Keratinocyte (primary cell): ENCODE data around the gene AKR1D1.
"Not testable (repeated sequence)": the region's sequence is repeated elsewhere in the genome, so short reads cannot be mapped to it uniquely, and the experiment has no call there.

Source experiments
- EZH2 ChIP-seq: IDR thresholded peaks from one replicate; pipeline ENCODE4 v1.6.1; 2012; ENCODE audit warnings: inconsistent platforms, mild to moderate bottlenecking, low read length, moderate library complexity
- TF ChIP-seq, protein P1 (sequence below), 3 experiments: IDR thresholded peaks in 1 of 3; conservative IDR thresholded peaks in 1 of 3; optimal IDR thresholded peaks in 1 of 3; 2 replicates in 2 of 3; 3 replicates in 1 of 3; pipeline versions ENCODE3 to v1.5.1; 2011; ENCODE audit warnings: low read length in 3 of 3, mild to moderate bottlenecking in 3 of 3, moderate library complexity in 2 of 3, control low read depth in 1 of 3, inconsistent platforms in 1 of 3; ENCODE audit not compliant: insufficient read depth in 2 of 3; ENCODE audit errors: extremely low read depth in 1 of 3

- TF ChIP-seq, protein P1, sequence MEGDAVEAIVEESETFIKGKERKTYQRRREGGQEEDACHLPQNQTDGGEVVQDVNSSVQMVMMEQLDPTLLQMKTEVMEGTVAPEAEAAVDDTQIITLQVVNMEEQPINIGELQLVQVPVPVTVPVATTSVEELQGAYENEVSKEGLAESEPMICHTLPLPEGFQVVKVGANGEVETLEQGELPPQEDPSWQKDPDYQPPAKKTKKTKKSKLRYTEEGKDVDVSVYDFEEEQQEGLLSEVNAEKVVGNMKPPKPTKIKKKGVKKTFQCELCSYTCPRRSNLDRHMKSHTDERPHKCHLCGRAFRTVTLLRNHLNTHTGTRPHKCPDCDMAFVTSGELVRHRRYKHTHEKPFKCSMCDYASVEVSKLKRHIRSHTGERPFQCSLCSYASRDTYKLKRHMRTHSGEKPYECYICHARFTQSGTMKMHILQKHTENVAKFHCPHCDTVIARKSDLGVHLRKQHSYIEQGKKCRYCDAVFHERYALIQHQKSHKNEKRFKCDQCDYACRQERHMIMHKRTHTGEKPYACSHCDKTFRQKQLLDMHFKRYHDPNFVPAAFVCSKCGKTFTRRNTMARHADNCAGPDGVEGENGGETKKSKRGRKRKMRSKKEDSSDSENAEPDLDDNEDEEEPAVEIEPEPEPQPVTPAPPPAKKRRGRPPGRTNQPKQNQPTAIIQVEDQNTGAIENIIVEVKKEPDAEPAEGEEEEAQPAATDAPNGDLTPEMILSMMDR (optimal IDR thresholded peaks at IDR 0.05 in 1 of 3, IDR thresholded peaks at IDR 0.05 in 1 of 3, conservative IDR thresholded peaks at IDR 0.05 in 1 of 3; ENCODE audit: extremely low read depth in 1 of 3, insufficient read depth in 2 of 3, low read length in 3 of 3), result not testable (repeated sequence)
- TF ChIP-seq EZH2, result not testable (repeated sequence)
Measured at GRCh38 chr7:138146757-138147734, 70.8 kb downstream of the AKR1D1 start.
